AG08395 (cell line): Measurements from ENCODE around the gene CGRRF1.

ENCODE experiments used
- DNase-seq: peaks from one replicate; pipeline ENCODE4 v3.0.0; 2012; ENCODE audit warnings: mixed read lengths, low spot score

CGRRF1 gene

DNA sequence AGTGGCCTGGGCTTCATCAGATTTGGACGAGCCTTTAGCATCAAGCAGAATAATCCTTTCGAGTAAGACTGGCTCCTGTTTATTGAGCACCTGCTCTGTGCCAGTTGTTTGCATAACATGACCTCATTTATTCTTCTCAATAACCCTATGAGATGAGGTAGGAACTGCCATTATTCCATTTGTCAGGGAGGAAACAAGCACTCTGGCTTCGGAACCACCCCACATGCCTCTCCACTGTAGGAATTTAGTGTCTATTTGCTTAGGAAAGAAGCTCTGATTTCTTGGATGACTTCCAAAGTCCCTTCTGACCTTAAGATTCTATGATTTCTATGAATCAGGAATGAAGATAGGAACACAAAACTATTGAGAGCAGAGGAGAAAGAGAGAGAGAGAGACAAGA lies 68.3 kb downstream of the CGRRF1 start:
- no peak for DNase-seq

DNA sequence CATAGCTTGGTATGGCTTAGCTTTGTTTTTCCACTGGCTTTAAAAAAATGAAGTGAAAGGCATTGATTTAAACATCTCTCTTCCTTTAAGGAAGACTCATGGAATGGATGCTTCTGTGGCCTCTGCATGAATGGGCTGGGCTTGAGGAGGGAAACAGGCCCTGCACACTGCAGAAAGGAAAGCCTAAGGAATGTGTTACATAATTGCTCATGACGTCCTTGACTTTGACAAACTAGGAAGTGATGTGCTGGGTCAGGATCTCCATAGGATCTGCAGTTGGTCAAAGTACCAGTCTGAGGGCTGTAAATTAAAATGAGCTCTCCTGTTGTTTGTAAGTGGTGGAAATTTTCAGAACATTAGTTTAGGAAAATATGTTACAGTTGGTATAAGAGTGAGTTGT lies 69.9 kb downstream of the CGRRF1 start:
- peak; percentile 48 for DNase-seq

DNA sequence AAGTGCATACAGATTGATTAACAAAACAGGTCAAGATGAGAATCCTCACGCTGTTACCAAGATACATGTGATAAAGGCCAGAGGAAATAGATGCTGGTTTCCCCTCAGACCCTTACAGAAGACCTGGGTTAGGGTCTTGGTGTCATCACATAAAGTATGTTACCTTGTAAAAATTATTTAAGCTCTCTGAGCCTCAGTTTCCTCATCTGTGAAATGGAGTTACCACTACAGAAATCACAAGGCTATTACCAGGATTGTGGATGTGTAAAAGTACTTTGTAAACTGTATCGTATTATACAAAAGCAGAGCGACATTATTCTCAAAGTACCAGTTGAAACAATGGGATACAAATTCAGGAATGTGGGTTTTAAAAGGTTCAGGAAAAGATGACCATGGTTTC lies 71.2 kb downstream of the CGRRF1 start:
- no peak for DNase-seq

DNA sequence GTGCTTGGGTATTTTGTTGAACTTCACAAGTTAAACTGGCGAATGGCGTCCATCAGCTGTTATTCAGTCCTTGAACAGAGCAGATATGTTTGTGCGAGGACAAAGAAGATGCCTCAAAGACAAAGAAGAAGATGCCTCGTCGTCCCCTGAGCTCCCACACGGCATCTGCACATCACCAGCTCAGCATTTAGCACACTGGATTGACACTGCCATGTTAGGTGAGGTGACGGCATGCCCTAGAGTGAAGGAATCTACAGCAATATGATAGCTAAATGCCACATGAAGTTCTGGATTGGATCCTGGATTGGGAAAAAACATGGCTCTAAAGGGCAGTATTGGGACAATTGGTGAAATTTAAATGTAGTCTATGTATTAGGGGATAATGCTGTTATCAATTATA lies 72.6 kb downstream of the CGRRF1 start:
- no peak for DNase-seq

DNA sequence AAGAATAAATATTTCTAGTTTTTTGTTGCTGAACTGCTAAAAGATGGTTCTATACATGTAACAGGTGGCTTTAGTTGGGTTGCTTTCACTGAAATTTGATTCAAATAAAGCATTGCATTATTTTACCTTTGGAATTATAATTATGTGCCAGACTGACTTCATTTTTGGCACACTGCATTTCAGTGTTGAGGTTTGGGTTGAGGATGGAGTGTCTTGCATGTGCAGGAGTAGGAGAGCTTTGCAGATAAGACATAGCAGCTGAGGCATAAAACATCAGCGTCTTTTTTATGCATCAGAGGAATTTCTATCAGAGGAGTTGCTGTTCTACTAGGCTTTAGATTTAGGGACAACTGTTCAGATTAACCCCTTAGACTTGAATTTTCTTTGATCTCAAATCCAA lies 74.4 kb downstream of the CGRRF1 start:
- no peak for DNase-seq

DNA sequence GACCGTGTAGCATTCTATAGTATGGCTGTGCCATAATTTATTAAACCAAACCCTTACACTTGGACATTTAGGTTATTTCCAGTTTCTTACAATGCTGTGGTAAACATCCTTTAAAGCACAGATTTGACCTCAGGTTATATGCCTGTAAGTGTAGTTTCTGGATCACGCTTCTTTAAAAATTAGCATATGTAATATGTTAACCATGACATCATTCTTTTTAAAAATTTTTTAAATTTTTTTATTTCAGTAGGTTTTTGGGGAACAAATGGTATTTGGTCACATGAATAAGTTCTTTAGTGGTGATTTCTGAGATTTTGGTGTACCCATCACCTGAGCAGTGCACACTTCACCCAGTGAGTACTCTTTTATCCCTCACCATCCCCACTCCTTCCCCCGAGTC lies 75.5 kb downstream of the CGRRF1 start:
- DNase-seq: no peak
